HEK293T (cell line): Measurements from ENCODE around the gene FBXL17.

ENCODE experiments used
- ARNT ChIP-seq: fragments of 450-650 bp; IDR thresholded peaks from 2 replicates; pipeline ENCODE4 v1.6.1; 2017; ENCODE audit warnings: mild to moderate bottlenecking
- BHLHE40 ChIP-seq: fragments of 450-650 bp; IDR thresholded peaks from 2 replicates; pipeline ENCODE4 v1.6.1; 2016; ENCODE audit warnings: mild to moderate bottlenecking, moderate library complexity, borderline replicate concordance
- FOXK2 ChIP-seq: fragments of 450-650 bp; IDR thresholded peaks from 2 replicates; pipeline ENCODE4 v1.6.1; 2016; ENCODE audit warnings: mild to moderate bottlenecking
- FOXM1 ChIP-seq: fragments of 450-650 bp; IDR thresholded peaks from 2 replicates; pipeline ENCODE4 v1.6.1; 2017; ENCODE audit warnings: mild to moderate bottlenecking, borderline replicate concordance
- HDGF ChIP-seq: fragments of 450-650 bp; IDR thresholded peaks from 2 replicates; pipeline ENCODE4 v1.6.1; 2017; ENCODE audit warnings: antibody characterized with exemption, borderline replicate concordance
- LEF1 ChIP-seq: fragments of 450-650 bp; IDR thresholded peaks from 2 replicates; pipeline ENCODE4 v1.6.1; 2017; ENCODE audit warnings: mild to moderate bottlenecking, borderline replicate concordance
- NFRKB ChIP-seq: fragments of 450-650 bp; IDR thresholded peaks from 2 replicates; pipeline ENCODE4 v1.6.1; 2016; ENCODE audit warnings: mild to moderate bottlenecking, moderate library complexity
- SP1 ChIP-seq: fragments of 450-650 bp; IDR thresholded peaks from 2 replicates; pipeline ENCODE4 v1.6.1; 2017
- SUZ12 ChIP-seq: fragments of 450-650 bp; IDR thresholded peaks from 2 replicates; pipeline ENCODE4 v1.6.1; 2016; ENCODE audit warnings: mild to moderate bottlenecking
- ZNF384 ChIP-seq: fragments of 450-650 bp; IDR thresholded peaks from 2 replicates; pipeline ENCODE4 v1.6.1; 2016

DNA sequence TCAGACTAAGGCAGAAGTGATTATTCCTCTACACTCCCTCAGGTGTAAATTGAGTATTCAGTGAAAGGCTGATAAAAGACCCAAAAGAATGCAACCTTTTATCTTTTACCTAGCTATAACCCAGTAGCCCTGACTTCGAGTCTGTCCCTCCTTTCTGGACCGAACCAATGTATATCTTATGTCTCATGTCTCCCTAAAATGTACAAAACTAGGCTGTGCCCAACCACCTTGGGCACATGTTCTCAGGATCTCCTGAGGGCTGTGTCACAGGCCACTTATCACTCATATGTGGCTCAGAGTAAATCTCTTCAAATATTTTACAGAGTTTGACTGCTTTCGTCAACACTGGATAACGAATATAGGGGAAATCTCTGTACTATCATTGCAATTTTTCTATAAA is 12.7 kb downstream of the FBXL17 start:
- no peak for TF ChIP-seq HDGF
- TF ChIP-seq FOXK2 = no peak
- no peak for TF ChIP-seq SUZ12
- TF ChIP-seq FOXM1 = no peak
- no peak for TF ChIP-seq ARNT
- no peak for TF ChIP-seq LEF1
- no peak for TF ChIP-seq ZNF384
- TF ChIP-seq NFRKB = no peak
- no peak for TF ChIP-seq BHLHE40
- TF ChIP-seq SP1 = no peak
